Measurements from ENCODE around the gene TMEFF1.

TMEFF1 gene

DNA sequence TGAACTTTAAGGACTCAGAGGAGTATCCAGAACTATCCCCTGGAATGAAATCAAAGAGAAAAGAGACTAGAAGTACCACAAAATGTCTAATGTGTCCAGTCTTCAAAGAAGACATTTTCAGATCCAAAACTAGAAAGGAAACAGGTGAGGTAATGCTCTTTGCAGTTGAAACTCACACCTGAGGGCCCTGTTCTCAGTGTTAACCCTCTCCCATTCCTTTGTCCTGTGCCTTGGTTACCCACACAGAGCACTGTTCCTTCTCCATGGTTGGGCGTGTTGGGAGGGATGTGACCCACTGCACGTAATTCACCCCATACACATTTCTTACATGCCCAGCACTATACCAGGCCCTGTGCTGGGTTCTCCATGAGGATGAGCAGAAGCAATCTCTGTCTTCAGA, 24.7 kb upstream of the TMEFF1 start:
- DNase-seq (ENCODE audit: low spot score): no peak

DNA sequence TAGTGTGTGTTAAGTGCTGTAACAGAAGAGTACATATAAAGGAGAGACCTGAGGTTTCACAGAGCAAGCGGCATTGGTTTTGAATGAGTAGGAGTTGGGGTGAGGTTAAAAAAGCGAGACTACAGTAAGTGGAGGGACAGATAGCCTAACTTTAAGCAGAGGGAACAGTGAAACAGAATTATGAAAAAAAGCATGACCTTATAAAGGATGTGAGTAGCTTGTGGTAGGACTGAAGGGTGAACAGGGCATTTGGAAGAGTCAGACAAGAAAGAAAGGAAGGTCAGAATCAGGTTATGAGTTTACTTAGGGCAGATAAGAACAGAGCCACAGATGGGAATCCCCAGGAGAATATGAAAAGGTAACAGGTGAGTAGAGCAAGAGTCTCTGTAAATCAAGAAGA, 23.5 kb upstream of the TMEFF1 start:
- no peak for DNase-seq (ENCODE audit: low spot score)

- DNase-seq (ENCODE audit: low spot score): no peak
These were observed 20.1 kb upstream of the TMEFF1 start for GRCh38 chr9:100452894-100453293.

GRCh38 chr9:100455470-100455869, 17.5 kb upstream of the TMEFF1 start:
- no peak for DNase-seq (ENCODE audit: low spot score)

GRCh38 chr9:100457517-100457916, 15.4 kb upstream of the TMEFF1 start:
- DNase-seq (ENCODE audit: low spot score): no peak

DNA sequence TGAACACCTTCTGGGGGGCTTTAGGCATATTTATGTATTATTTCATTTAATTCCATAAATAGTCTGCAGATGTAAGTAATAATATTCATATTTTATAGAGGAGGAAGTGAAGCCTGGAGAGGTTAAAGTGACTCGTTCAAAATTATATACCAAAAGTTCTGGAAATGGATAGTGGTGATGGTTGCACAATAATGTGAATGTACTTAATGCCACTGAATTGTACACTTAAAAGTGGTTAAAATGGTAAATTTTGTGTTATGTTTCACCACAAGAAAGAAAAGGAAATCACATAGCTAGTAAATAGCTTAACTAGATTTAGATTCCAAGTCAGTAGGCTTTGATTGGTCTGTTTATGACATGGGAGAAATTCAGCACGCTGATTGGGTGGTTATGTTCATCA, 13.0 kb upstream of the TMEFF1 start:
- DNase-seq (ENCODE audit: low spot score): no peak

DNA sequence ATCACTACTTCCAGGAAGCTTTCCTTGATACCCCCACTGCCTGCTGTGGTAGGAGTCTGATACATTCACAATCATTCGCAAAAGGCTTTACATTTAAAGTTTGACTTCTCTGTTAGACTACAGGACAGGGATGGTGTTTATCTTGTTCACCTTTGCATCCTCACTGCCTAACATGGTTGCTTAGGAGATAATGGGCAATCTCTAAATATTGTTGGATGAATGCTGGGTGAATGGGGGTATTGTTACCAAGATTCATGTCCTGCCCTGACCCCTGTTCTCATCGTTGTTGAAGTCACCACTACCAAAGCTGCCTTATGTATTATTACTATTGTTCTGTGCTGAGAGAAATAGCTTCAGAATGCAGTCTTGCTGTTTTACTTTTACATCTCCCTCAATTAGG, 7.7 kb upstream of the TMEFF1 start:
- DNase-seq (ENCODE audit: low spot score): peak; percentile 66

GRCh38 chr9:100465761-100466160, 7.2 kb upstream of the TMEFF1 start:
- no peak for DNase-seq (ENCODE audit: low spot score)

DNA sequence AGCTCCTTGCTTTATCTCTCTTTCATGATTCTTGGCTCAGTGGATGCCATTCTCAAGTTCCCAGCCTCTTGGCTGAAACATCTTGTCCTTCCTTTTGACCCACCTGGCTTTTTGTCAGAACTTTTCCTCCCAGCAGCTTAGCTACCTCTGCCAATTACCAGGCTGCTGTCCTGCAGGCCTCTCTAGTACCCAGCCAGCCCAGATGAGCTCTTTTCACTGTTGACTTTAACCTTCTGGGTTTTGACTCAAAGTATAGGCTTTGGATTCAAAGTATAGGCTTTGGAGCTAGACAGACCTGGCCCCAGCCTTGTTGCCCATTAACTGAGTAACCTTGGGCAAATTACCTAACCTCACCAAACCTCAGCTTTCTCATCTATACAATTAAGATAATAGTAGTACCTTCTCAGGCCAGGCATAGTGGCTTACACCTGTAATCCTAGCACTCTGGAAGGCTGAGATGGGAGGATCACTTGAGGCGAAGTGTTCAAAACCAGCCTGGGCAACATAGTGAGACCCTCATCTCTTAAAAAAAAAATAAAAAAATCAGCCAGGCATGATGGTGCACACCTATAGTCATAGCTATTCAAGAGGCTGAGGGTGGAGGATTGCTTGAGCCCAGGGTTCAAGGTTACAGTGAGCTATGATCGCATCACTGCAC, 6.6 kb upstream of the TMEFF1 start:
- DNase-seq (ENCODE audit: low spot score): peak; percentile 39

DNA sequence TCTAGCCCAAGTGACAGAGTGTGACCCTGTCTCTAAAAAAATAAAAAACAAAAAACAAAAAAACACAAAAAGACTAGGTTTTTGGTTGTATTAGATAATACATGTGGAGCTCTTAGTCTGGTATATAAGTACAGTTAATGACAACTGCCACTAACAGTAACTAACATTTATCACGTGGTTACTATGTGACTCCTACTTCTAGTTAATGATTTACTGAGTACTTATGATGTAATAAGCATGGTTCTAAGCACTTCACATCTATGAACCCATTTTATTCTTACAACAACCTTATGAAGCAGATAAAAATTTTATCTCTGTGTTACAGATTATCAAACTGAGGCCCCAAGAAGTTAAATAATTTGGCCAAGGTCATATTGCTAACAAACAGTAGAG, 6.1 kb upstream of the TMEFF1 start:
- no peak for DNase-seq (ENCODE audit: low spot score)

- no peak for DNase-seq (ENCODE audit: low spot score)
These were observed 4.9 kb upstream of the TMEFF1 start for GRCh38 chr9:100468041-100468440.

DNA sequence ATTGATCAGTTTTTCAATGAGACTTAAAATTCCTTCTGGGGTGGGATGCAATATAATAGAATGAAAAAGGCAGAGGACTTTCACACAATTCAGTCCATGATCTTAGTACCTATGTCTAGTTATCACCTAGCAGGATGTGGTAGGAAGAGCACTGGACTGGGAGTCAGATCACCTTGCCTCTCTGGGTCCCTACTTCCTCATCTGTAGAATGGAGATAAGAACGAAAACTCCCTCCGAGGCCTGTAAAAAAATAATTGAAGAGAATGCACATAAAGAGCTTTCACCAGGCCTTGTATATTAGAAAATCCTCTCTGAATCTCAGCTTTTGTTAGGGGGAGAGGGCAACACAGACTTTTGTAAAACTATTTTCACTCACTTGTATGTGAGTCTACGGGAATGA, 681 bp upstream of the TMEFF1 start:
- DNase-seq (ENCODE audit: low spot score): no peak

DNA sequence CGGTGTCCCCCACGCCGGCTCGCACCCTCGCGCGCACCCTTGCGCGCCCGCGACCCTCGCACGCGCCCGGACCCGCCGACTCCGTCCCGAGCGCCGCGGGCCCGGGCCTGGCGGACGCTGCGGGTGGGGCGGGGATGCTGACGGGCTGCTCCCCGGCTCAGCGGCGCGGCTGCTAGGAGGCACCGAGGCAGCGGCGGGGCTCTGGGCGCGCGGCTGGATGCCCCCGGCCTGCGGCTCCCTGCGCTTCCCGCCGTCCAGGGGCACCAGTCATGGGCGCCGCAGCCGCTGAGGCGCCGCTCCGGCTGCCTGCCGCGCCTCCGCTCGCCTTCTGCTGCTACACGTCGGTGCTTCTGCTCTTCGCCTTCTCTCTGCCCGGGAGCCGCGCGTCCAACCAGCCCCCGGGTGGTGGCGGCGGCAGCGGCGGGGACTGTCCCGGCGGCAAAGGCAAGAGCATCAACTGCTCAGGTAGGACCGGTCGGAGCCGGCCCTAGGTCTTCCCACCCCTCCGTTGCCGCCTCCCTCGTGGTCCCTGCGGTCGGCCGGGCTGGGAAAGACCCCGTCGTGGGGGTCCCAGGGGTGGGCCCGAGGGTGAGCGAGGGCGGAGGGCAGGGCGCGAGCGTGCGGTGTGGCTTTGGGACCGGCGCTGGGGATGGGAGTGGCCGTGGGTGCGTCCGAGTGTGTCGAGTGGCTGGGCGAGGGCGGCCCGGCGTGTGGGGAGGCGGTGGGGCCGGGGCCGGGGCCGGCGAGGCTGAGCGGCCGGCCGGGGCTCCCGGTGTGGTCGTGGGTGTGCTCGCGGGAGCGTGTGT, 530 bp downstream of the TMEFF1 start:
- peak; percentile 29 for DNase-seq (ENCODE audit: low spot score)

DNA sequence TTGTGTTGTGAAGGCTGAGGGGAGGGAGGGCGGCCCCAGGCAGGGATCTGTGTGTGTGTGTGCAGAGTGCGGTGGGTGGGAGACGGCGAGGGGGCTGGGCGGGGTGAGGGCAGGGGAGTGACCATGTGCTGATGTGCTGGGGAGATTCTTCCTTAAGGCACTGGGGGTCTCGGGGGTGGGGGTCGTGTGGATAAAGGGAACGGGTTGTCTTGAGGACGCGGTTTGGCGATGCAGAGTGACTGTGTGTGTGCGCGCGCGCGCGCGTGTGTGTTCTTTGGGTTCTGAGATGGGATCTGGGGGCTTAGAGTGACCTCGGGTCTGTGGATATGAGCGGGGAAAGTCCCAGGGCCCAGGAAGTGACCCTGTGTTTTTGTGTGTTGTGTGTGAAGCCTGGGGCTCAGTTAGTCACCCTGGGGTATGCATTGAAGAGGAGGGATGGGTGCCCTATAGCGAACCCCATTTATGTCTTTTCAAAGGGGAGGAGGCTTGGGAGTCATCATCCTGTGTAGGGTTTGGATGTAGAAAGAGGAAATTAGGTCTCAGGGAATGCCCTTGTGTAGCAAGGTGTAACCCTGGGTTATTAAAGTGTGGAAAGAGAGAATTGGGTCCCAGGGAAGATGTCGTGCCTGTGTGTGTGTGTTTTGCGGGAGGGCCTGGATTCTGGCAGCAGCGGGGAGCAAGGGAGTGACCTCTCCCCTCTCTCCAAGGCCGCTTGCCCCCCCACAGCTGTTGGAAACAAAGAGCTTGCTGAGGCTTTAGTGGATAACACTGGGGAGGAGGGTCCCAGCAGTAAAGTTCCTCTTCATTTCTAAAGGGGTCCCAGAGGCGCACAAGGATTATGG, 1.4 kb downstream of the TMEFF1 start:
- peak; percentile 37 for DNase-seq (ENCODE audit: low spot score)

DNA sequence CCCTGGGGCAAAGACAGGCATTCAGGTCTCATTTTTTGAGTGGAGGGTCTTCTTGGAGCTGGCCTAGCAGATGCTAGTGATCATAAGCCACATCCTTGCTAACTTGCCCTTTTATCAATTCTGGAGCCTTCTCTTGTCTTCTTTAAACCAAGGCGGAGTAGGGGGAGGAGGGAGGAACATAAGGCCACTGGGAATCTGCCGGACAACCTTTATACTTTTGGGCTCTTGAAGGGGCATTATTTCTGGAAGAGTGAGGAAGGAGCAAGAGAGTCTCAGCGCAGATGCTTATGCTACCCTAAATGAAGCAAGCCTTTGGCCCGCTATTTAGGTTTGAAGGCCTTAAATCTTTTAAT, 2.0 kb downstream of the TMEFF1 start:
- no peak for DNase-seq (ENCODE audit: low spot score)

- no peak for DNase-seq (ENCODE audit: low spot score)
These were observed 4.3 kb downstream of the TMEFF1 start for GRCh38 chr9:100477241-100477640.

DNA sequence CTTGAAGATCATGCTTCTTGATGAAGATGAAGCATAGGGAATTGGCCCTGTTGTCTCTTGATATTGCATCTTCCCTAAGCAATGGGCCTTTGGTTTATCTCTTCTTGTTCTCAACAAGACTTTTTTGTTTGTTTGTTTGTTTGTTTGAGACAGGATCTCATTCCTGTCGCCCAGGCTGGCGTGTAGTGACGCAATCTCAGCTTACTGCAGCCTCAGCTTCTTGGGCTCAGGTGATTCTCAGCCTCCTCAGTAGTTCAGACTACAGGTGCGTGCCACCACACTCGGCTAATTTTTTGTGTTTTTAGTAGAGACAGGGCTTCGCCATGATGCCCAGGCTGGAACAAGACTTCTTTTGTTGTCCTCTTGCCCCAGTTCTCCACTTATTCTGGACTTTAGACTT, 5.2 kb downstream of the TMEFF1 start:
- no peak for DNase-seq (ENCODE audit: low spot score)

GRCh38 chr9:100479820-100480219, 6.9 kb downstream of the TMEFF1 start:
- DNase-seq (ENCODE audit: low spot score): no peak

- no peak for DNase-seq (ENCODE audit: low spot score)
These were observed 12.2 kb downstream of the TMEFF1 start for GRCh38 chr9:100485196-100485595.

- no peak for DNase-seq (ENCODE audit: low spot score)
These were observed 13.7 kb downstream of the TMEFF1 start for GRCh38 chr9:100486479-100487176.

DNA sequence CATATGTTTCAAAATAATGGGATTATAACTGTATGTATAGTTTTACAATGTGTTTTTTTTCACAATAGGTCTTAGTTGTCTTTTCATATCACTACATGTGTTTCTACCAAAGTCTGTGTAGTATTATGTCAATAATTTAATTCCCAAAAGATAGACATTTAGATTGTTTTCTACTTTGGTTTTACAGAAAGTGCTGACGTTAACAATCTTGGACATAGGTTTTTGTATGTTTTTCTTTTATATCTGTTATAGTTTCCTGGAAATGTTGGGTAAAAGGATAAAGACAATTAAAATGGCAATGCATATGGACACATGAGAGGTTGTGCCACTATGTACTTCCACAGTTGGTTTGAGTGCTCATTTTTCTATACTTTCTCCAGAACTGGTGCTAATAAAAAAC, 15.2 kb downstream of the TMEFF1 start:
- no peak for DNase-seq (ENCODE audit: low spot score)

DNA sequence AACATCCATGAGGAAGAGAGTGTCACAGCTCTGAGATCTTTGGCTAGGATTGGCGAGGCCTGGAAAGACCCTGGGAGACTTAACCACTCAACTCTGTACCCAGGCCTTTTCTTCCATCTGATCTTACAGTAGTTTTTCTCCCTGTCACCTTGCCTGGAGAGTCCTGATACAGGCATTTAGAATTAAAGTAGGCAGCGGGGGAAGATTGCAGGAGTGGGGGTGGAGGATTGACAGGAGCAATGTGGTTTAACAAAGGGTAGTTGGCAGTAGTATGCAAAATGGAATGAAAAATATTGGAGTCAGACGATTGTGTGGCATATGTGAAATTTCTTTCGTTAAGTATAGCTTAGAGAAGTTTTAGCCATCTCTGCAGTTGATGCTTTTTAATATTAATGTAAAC, 16.9 kb downstream of the TMEFF1 start:
- DNase-seq (ENCODE audit: low spot score): peak; percentile 26

Data from Ammon's horn (tissue), 1 donor.